IPS-15b (cell line): ENCODE measurements around the gene AUH.

ENCODE experiments used
- H3K27me3 ChIP-seq: one replicate; pipeline ENCODE4 v1.6.1; 2013; ENCODE audit warnings: low read length; ENCODE audit not compliant: control insufficient read depth, insufficient read depth
- H3K36me3 ChIP-seq: one replicate; pipeline ENCODE4 v1.6.1; 2013; ENCODE audit warnings: low read length; ENCODE audit not compliant: control insufficient read depth, insufficient read depth
- H3K4me1 ChIP-seq: one replicate; pipeline ENCODE4 v1.6.1; 2013; ENCODE audit warnings: mild to moderate bottlenecking, low read length; ENCODE audit not compliant: control insufficient read depth, insufficient read depth
- H3K4me3 ChIP-seq: one replicate; pipeline ENCODE4 v1.5.1; 2013; ENCODE audit warnings: low read depth, low read length
- H3K9ac ChIP-seq: one replicate; pipeline ENCODE4 v1.6.1; 2013; ENCODE audit warnings: low read depth, mild to moderate bottlenecking, low read length
- H3K9me3 ChIP-seq: one replicate; pipeline ENCODE4 v1.6.1; 2013; ENCODE audit warnings: mild to moderate bottlenecking, low read length; ENCODE audit not compliant: control insufficient read depth, insufficient read depth

The AUH gene

DNA sequence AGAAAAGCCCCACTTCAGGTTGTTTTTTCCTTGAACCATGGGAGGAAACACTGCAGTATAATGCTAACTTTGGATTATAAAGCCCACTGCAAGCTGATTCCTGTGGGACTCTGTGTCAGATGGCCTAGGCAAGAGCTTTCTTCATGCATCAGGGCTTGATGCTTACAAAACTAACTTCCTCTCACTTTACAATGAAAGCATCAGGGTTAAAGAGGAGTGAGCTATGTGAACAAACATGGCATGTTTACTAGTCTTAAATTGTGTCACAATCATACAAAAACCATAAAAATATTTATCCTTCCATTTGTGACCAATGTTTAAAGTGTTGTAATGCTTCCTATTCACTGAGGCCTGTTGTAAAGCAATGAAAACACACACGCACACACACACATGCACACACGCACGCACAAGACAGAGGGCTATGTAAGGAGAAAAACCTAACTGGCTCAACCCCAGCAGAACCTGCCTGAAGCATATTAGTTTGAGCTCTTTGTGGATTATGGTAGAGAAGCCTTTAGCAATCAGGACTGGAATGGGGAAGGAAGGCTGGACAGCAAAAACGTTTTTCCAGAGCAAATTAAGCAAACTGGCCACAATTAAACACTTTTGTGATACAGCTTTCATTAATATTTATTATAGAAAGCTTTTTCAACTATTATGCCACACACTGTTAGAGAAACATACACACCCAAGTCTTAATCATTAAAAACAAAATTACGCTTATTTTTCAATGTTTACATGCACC lies 122.2 kb downstream of the AUH start:
- Histone ChIP-seq H3K9me3 (no peaks in the 10 kb centered on the region), H3K9ac (no peak overlapping the region), H3K4me1 (peaks cover 2% of the 10 kb centered on the region), H3K4me3 (no peak overlapping the region), H3K36me3 (no peaks in the 10 kb centered on the region), H3K27me3 (no peaks in the 10 kb centered on the region)

DNA sequence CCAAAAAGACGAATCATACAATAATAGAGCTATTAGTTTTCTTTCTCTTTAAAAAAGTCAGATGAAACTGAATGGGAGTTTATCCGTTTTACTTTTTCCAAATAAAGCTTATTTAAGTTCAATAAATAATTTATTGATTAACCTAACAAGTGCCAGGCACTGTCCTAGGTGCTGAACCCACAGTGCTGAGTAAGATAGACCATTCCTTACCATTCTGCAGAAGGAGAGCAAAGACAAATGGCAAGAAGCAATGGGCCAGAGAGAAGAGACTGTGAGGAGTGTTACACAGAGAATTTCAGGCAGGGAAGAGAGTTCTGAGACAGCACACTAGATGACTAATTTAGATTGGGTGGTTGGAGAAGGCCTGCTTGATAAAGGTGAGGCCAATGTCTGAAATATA lies 127.2 kb downstream of the AUH start:
- Histone ChIP-seq H3K4me1 (no peaks in the 10 kb centered on the region), H3K27me3 (no peaks in the 10 kb centered on the region), H3K4me3 (no peak overlapping the region), H3K36me3 (no peaks in the 10 kb centered on the region), H3K9ac (no peak overlapping the region), H3K9me3 (no peaks in the 10 kb centered on the region)

DNA sequence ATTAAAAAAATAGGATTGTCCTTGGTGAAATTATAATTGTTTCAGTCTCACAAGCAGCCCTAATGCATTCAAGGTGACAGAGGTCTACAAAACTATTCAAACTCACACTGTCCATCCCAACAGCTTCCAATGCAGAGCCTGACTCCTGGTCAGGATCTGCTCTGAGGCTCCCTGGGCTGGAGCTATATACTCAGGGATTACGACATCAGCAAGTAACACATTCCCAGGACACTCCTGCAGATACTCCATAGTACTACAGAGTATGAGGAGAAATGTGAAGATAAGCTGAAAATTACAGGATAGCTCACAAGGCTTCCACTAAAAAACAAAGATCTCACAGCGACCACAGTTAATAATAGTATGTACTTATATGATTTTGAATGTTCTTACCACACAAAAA lies 130.1 kb downstream of the AUH start:
- H3K4me1 ChIP-seq: no peaks in the 10 kb centered on the region
- H3K27me3 ChIP-seq: no peaks in the 10 kb centered on the region

DNA sequence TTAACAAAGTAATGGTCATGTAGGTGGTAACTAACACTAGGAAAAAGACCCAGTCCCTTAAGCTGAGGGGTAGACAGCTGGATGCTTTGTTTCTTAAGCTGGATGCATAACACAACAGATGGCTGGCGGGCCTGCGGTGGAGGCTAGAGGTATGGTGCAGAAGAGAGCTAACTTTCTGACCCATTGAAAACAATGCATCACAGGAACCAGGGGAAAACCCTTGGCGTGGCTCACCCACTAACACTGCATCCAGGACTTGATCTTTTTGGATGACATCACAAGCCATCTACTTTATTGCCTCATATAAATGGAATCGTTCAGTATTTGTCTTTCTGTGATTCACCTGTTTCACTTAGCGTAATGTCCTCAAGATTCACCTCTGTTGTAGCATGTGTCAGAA lies 138.7 kb downstream of the AUH start:
- H3K4me1 ChIP-seq: no peaks in the 10 kb centered on the region
- no peak overlapping the region for H3K9ac ChIP-seq
- H3K9me3 ChIP-seq: no peaks in the 10 kb centered on the region
- H3K27me3 ChIP-seq: no peaks in the 10 kb centered on the region
- H3K4me3 ChIP-seq: no peak overlapping the region
- no peaks in the 10 kb centered on the region for H3K36me3 ChIP-seq

More for the DNA sequence above, 130.1 kb downstream of the AUH start:
- Histone ChIP-seq H3K9ac (no peak overlapping the region), H3K36me3 (no peaks in the 10 kb centered on the region), H3K9me3 (no peaks in the 10 kb centered on the region), H3K4me3 (no peak overlapping the region)

DNA sequence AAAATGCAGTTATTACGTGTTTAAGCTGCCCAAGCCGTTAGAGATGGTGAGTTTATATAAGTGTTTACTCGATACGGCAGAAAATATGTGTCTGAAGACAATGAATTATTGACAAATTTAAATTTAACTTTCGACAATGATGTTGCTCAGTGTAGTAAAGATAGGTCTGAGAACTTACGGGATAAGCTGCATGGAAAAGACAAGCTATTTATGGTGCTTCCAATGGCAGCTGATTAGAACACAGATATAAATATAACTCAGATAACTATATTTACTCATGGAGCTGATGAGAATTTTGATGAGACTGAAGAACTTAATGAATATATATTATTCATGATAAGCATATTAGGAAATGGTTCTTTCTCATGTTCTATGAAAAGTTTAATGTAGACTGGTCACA lies 139.3 kb downstream of the AUH start:
- no peaks in the 10 kb centered on the region for H3K27me3 ChIP-seq
- no peaks in the 10 kb centered on the region for H3K9me3 ChIP-seq
- no peaks in the 10 kb centered on the region for H3K4me1 ChIP-seq
- H3K36me3 ChIP-seq: no peaks in the 10 kb centered on the region
- no peak overlapping the region for H3K9ac ChIP-seq
- no peak overlapping the region for H3K4me3 ChIP-seq

DNA sequence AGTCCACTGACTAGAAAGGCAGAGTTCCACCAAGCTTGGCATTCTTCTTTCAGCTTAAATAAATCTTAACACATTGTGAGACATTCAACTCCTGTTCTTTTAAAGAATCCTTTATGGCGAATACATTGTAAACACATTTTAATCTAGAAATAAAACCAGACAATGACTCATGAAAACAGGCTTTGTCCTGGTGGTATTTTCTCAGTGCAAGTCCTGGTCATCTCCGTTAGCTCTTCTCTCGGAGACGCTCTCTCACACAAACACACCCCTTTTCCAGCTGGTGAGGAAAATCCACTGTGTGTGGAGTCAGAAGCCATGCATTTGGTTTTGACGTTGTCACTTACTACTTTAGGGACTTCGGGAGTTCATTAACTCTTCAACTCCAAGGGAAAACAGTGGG lies 140.4 kb downstream of the AUH start:
- Histone ChIP-seq H3K9ac (no peak overlapping the region), H3K36me3 (no peaks in the 10 kb centered on the region), H3K27me3 (no peaks in the 10 kb centered on the region), H3K9me3 (no peaks in the 10 kb centered on the region), H3K4me3 (no peak overlapping the region), H3K4me1 (no peaks in the 10 kb centered on the region)

DNA sequence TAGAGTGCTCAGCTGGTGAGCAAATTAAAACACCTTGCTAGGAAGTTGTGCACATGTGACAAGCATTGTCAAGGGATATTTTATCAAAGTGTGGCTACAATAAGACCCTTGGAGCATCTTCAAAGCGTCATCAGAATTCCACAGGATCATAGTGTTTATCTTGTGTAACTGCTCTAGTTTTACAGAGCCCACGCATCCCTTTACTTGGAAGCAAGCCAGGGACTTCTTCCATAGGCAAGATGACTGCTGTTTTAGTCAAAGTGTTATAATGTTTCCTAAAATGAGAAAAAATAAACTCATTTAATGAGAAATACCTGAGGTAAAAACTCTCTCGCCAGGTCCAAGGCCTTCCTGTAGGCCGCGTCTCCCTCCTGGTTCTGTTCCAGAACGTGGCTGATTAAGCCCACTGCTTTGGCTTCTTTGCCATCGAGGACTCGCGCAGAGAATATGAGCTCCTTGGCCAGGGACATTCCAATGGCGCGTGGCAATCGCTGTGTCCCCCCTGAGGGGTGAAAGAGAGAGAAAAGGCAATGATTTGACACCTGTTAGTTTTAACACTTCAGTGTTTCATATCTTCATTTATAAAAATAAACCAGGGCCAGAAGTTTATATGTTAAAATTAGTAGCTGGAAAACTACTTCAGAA lies 141.1 kb downstream of the AUH start:
- Histone ChIP-seq H3K4me1 (no peaks in the 10 kb centered on the region), H3K36me3 (no peaks in the 10 kb centered on the region), H3K9ac (no peak overlapping the region), H3K9me3 (no peaks in the 10 kb centered on the region), H3K27me3 (no peaks in the 10 kb centered on the region), H3K4me3 (no peak overlapping the region)

DNA sequence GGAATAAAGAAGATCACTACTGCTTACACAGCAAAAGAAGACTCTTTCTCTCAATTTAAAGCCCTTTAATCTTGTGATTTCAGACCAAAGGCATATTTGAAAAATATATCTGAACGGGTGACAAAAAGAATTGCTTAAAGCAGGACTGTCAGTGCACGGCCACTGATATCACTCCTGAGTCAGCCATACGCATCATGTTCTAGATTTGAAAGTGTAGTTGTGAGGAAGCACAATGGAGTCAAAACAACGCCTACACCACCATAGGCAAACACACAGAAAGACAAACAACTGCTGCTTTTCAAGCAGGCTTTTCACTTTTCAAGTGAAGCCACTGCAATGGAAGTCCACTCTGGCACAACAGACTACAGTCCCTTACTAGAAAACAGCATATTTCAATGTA lies 141.7 kb downstream of the AUH start:
- no peaks in the 10 kb centered on the region for H3K9me3 ChIP-seq
- no peaks in the 10 kb centered on the region for H3K27me3 ChIP-seq
- H3K9ac ChIP-seq: no peak overlapping the region
- no peaks in the 10 kb centered on the region for H3K36me3 ChIP-seq
- H3K4me3 ChIP-seq: no peak overlapping the region
- H3K4me1 ChIP-seq: no peaks in the 10 kb centered on the region

DNA sequence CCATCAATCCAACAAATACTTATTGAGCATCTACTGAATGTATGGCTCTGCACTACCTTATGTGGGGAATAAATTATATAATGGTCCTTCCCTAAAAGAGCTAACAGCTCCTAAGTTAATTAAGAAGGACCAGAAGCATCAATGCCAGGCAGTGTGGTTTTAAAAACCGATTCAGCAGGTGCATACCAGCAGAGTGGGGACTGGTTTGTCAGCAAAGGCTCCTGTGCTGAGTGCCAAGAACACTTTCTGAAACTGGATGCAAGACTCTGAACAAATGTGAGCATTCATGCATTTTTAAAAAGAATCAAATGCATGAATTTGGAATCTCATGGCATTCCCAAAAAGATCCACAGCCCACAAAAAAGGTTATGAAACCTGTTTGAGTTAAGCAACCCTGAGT lies 142.2 kb downstream of the AUH start:
- no peaks in the 10 kb centered on the region for H3K27me3 ChIP-seq
- H3K4me1 ChIP-seq: no peaks in the 10 kb centered on the region
- H3K9me3 ChIP-seq: no peaks in the 10 kb centered on the region
- no peaks in the 10 kb centered on the region for H3K36me3 ChIP-seq
- H3K9ac ChIP-seq: no peak overlapping the region
- H3K4me3 ChIP-seq: no peak overlapping the region

DNA sequence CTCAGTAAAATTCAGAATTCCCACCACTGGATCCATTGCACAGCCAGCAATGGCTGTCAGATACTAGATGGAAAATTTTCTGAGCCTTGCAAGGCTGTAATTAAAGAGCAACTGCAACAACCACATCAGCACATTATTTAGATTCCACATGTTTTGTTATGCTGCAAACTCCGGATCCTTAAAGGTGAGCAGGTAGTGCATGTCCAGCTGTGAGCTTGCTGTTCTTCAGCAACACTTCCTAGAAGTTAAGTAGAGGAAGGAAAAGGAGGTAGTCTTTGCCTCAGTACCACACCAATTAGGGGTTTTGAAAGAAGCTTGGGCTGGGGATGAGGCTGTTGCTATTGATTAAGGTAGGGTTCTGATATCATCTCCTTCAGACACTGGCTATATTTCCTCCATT lies 144.3 kb downstream of the AUH start:
- no peak overlapping the region for H3K9ac ChIP-seq
- no peaks in the 10 kb centered on the region for H3K9me3 ChIP-seq
- H3K27me3 ChIP-seq: no peaks in the 10 kb centered on the region
- H3K36me3 ChIP-seq: no peaks in the 10 kb centered on the region
- H3K4me3 ChIP-seq: no peak overlapping the region
- H3K4me1 ChIP-seq: no peaks in the 10 kb centered on the region

DNA sequence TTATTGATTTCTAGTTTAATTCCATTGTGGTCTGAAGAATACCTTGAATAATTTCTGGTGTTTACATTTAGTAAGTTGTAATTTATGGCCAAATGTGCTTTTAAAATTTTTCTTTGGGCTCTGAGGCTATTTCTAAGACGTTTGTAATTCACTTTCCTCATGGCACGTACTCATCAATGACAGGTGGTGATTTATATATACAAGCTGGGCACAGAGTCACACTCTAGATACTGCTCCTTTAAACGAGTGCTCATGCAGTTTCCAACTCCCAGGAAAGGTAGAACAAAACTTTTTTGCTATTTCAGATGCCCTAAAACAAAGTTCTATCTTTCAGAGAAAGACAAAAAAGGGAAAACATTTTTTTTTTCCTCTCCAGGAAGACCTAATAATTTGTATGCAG lies 146.9 kb downstream of the AUH start:
- H3K4me3 ChIP-seq: no peak overlapping the region
- no peaks in the 10 kb centered on the region for H3K9me3 ChIP-seq
- H3K9ac ChIP-seq: no peak overlapping the region
- H3K27me3 ChIP-seq: no peaks in the 10 kb centered on the region
- no peaks in the 10 kb centered on the region for H3K36me3 ChIP-seq
- no peaks in the 10 kb centered on the region for H3K4me1 ChIP-seq

DNA sequence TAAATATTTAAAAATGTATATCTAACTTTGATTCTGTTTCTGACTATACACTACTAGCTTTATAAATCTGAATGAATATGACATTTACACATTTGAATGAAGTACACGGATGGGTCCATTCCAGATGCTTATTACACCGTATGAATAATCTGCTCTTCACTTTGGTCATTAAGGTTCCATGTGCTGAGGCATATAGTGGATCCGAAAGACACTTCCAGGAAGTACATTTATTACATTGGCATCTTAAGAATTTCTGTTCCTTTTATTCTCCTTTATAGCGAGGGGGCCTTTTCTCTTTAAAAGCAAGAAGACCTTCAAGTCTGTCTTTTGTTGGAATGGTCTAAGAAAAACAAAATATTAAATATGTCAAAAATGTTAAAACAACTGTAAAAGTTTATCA lies 147.6 kb downstream of the AUH start:
- H3K9me3 ChIP-seq: no peaks in the 10 kb centered on the region
- H3K27me3 ChIP-seq: no peaks in the 10 kb centered on the region
- H3K4me3 ChIP-seq: no peak overlapping the region
- H3K4me1 ChIP-seq: no peaks in the 10 kb centered on the region
- no peaks in the 10 kb centered on the region for H3K36me3 ChIP-seq
- H3K9ac ChIP-seq: no peak overlapping the region
